WTC11 (cell line): ENCODE data around the gene MAP1LC3C.

Experiments
- CREB1 ChIP-seq: sonication (generic); formaldehyde crosslinking; IDR thresholded peaks from 2 replicates; pipeline ENCODE4 v1.8.0; 2023; ENCODE audit warnings: mild to moderate bottlenecking, missing genetic modification reagents
- CREM ChIP-seq: sonication (generic); formaldehyde crosslinking; IDR thresholded peaks from 2 replicates; pipeline ENCODE4 v1.8.1; 2022; ENCODE audit warnings: mild to moderate bottlenecking, missing genetic modification reagents, moderate library complexity
- JUN ChIP-seq: sonication (generic); formaldehyde crosslinking; IDR thresholded peaks from 2 replicates; pipeline ENCODE4 v1.8.0; 2023; ENCODE audit warnings: mild to moderate bottlenecking, missing genetic modification reagents
- NR2C2 ChIP-seq: sonication (generic); formaldehyde crosslinking; IDR thresholded peaks from 2 replicates; pipeline ENCODE4 v1.8.0; 2022; ENCODE audit warnings: mild to moderate bottlenecking, missing genetic modification reagents
- TEAD1 ChIP-seq: sonication (generic); formaldehyde crosslinking; IDR thresholded peaks from 2 replicates; pipeline ENCODE4 v1.8.0; 2022; ENCODE audit warnings: mild to moderate bottlenecking, missing genetic modification reagents
- ZNF121 ChIP-seq: sonication (generic); formaldehyde crosslinking; IDR thresholded peaks from 2 replicates; pipeline ENCODE4 v1.8.0; 2023; ENCODE audit warnings: missing genetic modification reagents
- ZNF671 ChIP-seq: fragments of 250-450 bp; sonication (Bioruptor Pico); IDR thresholded peaks from 2 replicates; pipeline ENCODE4 v1.8.0; 2021; ENCODE audit warnings: mild to moderate bottlenecking
- TF ChIP-seq, protein P1 (sequence below): fragments of 200-600 bp; IDR thresholded peaks from 2 replicates; pipeline ENCODE4 v1.8.0; 2022; ENCODE audit warnings: antibody characterized with exemption
- TF ChIP-seq, protein P2 (sequence below): sonication (generic); formaldehyde crosslinking; IDR thresholded peaks from 2 replicates; pipeline ENCODE4 v1.8.0; 2023; ENCODE audit warnings: mild to moderate bottlenecking, missing genetic modification reagents
- TF ChIP-seq, protein P3 (sequence below): sonication (generic); formaldehyde crosslinking; IDR thresholded peaks from 2 replicates; pipeline ENCODE4 v1.8.0; 2022; ENCODE audit warnings: mild to moderate bottlenecking, missing genetic modification reagents

DNA sequence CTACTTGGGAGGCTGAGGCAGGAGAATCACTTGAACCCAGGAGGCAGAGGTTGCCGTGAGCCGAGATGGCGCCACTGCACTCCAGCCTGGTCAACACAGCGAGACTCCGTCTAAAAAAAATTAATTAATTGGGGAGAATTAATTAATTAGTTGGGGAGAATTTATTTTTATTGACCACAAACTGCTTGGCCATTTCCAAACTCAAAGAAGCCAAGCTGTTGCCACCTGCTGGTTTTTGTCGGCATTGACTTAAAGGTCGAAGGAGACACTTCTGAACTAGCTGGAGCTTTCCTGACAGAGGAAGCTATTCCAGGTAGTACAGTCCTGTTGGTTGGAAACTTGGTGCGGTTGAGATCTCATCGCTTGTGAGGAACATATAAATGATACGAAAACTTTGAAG, 13.1 kb downstream of the MAP1LC3C start:
- TF ChIP-seq ZNF121 (CRISPR knock-in tag) (no peak), NR2C2 (CRISPR knock-in tag) (no peak), JUN (CRISPR knock-in tag) (no peak), ZNF671 (no peak), CREB1 (CRISPR knock-in tag) (no peak), CREM (no peak), TEAD1 (CRISPR knock-in tag) (no peak)
- TF ChIP-seq, protein P1, sequence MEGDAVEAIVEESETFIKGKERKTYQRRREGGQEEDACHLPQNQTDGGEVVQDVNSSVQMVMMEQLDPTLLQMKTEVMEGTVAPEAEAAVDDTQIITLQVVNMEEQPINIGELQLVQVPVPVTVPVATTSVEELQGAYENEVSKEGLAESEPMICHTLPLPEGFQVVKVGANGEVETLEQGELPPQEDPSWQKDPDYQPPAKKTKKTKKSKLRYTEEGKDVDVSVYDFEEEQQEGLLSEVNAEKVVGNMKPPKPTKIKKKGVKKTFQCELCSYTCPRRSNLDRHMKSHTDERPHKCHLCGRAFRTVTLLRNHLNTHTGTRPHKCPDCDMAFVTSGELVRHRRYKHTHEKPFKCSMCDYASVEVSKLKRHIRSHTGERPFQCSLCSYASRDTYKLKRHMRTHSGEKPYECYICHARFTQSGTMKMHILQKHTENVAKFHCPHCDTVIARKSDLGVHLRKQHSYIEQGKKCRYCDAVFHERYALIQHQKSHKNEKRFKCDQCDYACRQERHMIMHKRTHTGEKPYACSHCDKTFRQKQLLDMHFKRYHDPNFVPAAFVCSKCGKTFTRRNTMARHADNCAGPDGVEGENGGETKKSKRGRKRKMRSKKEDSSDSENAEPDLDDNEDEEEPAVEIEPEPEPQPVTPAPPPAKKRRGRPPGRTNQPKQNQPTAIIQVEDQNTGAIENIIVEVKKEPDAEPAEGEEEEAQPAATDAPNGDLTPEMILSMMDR: no peak; the same call in 1 of the 2 replicates
- TF ChIP-seq, protein P2, sequence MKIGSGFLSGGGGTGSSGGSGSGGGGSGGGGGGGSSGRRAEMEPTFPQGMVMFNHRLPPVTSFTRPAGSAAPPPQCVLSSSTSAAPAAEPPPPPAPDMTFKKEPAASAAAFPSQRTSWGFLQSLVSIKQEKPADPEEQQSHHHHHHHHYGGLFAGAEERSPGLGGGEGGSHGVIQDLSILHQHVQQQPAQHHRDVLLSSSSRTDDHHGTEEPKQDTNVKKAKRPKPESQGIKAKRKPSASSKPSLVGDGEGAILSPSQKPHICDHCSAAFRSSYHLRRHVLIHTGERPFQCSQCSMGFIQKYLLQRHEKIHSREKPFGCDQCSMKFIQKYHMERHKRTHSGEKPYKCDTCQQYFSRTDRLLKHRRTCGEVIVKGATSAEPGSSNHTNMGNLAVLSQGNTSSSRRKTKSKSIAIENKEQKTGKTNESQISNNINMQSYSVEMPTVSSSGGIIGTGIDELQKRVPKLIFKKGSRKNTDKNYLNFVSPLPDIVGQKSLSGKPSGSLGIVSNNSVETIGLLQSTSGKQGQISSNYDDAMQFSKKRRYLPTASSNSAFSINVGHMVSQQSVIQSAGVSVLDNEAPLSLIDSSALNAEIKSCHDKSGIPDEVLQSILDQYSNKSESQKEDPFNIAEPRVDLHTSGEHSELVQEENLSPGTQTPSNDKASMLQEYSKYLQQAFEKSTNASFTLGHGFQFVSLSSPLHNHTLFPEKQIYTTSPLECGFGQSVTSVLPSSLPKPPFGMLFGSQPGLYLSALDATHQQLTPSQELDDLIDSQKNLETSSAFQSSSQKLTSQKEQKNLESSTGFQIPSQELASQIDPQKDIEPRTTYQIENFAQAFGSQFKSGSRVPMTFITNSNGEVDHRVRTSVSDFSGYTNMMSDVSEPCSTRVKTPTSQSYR: no peak
- TF ChIP-seq, protein P3, sequence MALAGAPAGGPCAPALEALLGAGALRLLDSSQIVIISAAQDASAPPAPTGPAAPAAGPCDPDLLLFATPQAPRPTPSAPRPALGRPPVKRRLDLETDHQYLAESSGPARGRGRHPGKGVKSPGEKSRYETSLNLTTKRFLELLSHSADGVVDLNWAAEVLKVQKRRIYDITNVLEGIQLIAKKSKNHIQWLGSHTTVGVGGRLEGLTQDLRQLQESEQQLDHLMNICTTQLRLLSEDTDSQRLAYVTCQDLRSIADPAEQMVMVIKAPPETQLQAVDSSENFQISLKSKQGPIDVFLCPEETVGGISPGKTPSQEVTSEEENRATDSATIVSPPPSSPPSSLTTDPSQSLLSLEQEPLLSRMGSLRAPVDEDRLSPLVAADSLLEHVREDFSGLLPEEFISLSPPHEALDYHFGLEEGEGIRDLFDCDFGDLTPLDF: no peak
